HUES6 (cell line): Measurements from ENCODE around the gene ZCWPW1.
"Not testable (repeated sequence)": the region's sequence is repeated elsewhere in the genome, so short reads cannot be mapped to it uniquely, and the experiment has no call there.

Source experiments
- H3K27ac ChIP-seq: 2 replicates; pipeline ENCODE4 v1.7.0; 2013; ENCODE audit warnings: low read depth, mild to moderate bottlenecking, low read length, inconsistent platforms
- H3K27me3 ChIP-seq: 2 replicates; pipeline ENCODE4 v1.6.1; 2013; ENCODE audit warnings: low read length; ENCODE audit not compliant: control insufficient read depth, insufficient read depth
- H3K36me3 ChIP-seq: 2 replicates; pipeline ENCODE4 v1.6.1; 2013; ENCODE audit warnings: low read length; ENCODE audit not compliant: control insufficient read depth, insufficient read depth
- H3K4me1 ChIP-seq: 2 replicates; pipeline ENCODE4 v1.6.1; 2013; ENCODE audit warnings: low read length; ENCODE audit not compliant: control insufficient read depth, insufficient read depth
- H3K4me3 ChIP-seq: 2 replicates; pipeline ENCODE4 v1.5.1; 2013; ENCODE audit warnings: low read depth, low read length
- H3K9ac ChIP-seq: one replicate; pipeline ENCODE4 v1.6.1; 2013; ENCODE audit warnings: mild to moderate bottlenecking, low read length
- H3K9me3 ChIP-seq: 2 replicates; pipeline ENCODE4 v1.6.1; 2013; ENCODE audit warnings: low read depth, low read length; ENCODE audit not compliant: control insufficient read depth, insufficient read depth

ZCWPW1 gene

DNA sequence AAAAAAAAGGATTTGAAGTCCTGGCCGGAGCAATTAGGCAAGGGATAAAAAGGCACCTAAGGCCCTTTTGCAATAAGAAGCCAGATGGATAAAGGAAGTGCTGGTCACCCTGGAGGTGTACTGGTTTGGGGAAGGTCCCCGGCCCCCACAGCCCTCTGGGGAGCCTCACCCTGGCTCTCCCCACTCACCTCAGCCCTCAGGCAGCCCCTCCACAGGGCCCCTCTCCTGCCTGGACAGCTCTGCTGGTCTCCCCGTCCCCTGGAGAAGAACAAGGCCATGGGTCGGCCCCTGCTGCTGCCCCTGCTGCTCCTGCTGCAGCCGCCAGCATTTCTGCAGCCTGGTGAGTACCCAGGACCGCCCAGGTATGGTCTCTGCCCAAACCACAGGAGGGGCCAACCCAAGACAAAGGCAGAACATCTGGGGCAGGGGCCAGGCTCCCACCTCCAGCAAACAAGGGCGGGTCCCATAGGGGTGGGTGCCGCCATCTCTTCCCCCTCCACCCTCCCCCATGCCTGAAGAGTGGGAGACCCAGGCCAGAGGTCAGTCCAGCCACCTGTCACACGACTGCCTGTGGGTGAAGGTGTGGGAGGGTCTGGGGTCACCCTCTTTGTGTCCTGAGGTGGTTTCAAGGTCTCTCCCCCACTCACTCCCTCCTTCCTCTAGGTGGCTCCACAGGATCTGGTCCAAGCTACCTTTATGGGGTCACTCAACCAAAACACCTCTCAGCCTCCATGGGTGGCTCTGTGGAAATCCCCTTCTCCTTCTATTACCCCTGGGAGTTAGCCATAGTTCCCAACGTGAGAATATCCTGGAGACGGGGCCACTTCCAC lies 70.3 kb downstream of the ZCWPW1 start, which contains the start of gene PILRB:
PILRB (plus strand) TSS at position 91 of the 830 bp plus-strand sequence; CDS start at position 277, 186 bp downstream.
- H3K27ac ChIP-seq: no peak within 1 kb of the TSS
- H3K27me3 ChIP-seq: no peaks in the 10 kb centered on the region

GRCh38 chr7:100357131-100357561 lies 71.4 kb downstream of the ZCWPW1 start:
- Histone ChIP-seq H3K27ac (no peak overlapping the region), H3K9me3 (no peaks in the 10 kb centered on the region), H3K4me3 (no peak overlapping the region), H3K36me3 (peaks cover 97% of the 10 kb centered on the region), H3K4me1 (no peaks in the 10 kb centered on the region), H3K27me3 (no peaks in the 10 kb centered on the region), H3K9ac (no peak overlapping the region)

More for the DNA sequence above, 70.3 kb downstream of the ZCWPW1 start, which contains the start of gene PILRB:
- Histone ChIP-seq H3K4me1 (no peaks in the 10 kb centered on the region), H3K9ac (no peak within 1 kb of the TSS), H3K4me3 (no peak within 1 kb of the TSS), H3K9me3 (no peaks in the 10 kb centered on the region), H3K36me3 (peaks cover 98% of the 10 kb centered on the region)

DNA sequence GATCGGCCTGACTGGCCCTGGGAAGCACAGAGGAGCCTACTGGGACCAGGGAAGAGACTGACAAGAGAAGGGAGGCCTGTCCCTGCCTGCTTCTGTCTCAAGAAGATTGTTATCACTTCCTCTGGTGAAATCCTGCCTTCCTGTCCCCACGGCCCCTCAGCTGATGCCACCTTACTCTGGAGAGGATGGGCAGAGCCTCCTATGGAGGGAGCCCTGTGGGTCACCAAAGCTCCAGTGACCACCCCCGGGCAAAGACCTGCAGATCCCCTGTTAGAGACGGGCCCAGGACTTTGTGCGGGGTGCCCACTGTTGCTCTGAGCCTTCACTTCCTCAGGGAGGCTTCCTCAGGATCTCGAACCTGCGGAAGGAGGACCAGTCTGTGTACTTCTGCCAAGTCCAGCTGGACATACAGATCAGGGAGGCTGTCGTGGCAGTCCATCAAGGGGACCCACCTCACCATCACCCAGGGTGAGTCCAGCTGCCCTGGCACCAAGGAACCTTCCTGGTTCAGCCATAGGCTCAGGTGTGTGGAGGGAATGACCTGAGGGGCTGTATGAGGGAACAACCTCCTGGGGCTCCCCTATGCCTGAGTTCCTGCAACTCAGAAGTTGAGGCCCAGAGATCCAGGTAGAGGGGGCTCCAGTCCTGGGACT lies 72.0 kb downstream of the ZCWPW1 start:
- Histone ChIP-seq H3K27ac (no peak overlapping the region), H3K4me3 (no peak overlapping the region), H3K4me1 (no peaks in the 10 kb centered on the region), H3K9me3 (no peaks in the 10 kb centered on the region), H3K36me3 (peaks cover 97% of the 10 kb centered on the region), H3K27me3 (no peaks in the 10 kb centered on the region), H3K9ac (no peak overlapping the region)

DNA sequence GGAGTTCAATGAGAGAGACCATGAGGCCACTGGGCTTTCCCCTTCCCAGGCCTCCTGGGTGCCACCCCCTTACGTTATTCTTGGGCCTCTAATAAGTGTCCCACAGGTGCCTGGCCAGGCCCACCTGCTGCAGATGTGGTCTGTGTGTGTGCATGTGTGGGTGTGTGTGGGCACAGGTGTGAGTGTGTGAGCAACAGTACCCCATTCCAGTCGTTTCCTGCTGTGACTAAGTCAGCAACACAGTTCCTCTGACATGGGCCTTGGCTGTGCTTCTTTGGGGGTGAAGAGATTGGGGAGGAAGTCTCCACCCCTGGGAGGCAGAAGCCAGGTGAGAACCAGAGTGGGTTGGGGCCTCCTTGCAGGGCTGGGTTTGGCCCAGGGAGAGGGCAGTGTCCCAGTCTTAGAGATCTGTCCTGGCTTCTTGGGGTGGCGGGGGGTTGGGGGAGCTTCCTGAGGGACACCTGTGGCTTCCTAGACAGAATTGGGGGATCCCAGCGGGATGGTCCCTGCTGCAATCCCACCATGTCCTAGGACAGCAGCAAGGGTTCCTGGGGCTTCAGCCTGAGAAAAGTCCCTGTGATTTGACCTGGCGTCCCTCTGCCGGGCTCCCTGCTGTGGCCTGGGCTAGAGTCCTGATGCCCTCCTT lies 74.7 kb downstream of the ZCWPW1 start:
- Histone ChIP-seq H3K27me3 (no peaks in the 10 kb centered on the region), H3K27ac (no peak overlapping the region), H3K36me3 (peaks cover 96% of the 10 kb centered on the region), H3K9me3 (no peaks in the 10 kb centered on the region), H3K4me1 (no peaks in the 10 kb centered on the region), H3K9ac (no peak overlapping the region), H3K4me3 (no peak overlapping the region)

DNA sequence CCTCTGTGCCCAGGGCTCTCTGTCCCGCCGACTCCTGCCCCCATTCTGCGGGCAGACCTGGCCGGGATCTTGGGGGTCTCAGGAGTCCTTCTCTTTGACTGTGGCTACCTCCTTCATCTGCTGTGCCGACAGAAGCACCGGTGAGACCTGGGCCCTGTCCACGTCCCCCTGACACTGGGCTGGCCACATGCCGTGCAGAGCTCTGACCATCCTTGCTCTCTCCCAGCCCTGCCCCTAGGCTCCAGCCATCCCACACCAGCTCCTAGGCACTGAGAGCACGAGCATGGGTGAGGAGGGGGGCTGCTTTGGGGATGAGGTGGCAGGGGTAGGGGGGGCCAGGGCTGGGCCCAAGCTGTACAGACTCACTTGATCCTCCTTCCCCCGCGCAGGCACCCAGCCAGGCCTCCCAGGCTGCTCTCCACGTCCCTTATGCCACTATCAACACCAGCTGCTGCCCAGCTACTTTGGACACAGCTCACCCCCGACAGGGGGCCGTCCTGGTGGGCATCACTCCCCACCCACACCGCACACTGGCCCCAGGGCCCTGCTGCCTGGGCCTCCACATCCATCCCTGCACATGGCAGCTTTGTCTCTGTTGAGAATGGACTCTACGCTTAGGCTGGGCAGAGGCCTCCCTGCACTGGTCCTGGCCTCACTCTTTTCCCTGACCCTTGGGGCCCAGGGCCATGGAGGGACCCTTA lies 75.4 kb downstream of the ZCWPW1 start:
- Histone ChIP-seq H3K4me1 (no peaks in the 10 kb centered on the region), H3K27me3 (no peaks in the 10 kb centered on the region), H3K27ac (no peak overlapping the region), H3K36me3 (peaks cover 93% of the 10 kb centered on the region), H3K9me3 (no peaks in the 10 kb centered on the region), H3K9ac (no peak overlapping the region), H3K4me3 (no peak overlapping the region)

DNA sequence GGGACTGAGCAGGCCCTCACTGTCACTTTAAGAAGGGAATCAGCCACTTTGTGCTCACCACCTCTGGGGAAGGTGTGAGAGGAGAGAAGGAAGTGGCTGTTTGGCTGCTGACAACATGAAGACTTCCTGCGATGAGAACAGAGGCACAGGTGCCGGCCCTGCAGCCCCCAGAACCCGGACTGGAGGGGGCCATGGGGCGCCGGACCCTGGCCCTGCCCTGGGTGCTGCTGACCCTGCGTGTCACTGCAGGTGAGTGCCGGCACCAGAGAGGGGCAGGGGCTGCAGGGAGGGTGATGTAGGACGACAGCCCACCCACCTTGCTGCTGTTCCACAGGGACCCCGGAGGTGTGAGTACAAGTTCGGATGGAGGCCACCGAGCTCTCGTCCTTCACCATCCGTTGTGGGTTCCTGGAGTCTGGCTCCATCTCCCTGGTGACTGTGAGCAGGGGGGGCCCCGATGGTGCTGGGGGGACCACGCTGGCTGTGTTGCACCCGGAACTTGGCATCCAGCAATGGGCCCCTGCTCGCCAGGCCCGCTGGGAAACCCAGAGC lies 76.2 kb downstream of the ZCWPW1 start:
- H3K36me3 ChIP-seq: peaks cover 93% of the 10 kb centered on the region
- not testable (repeated sequence) for H3K27me3 ChIP-seq, H3K4me1 ChIP-seq, H3K4me3 ChIP-seq, H3K9me3 ChIP-seq, H3K9ac ChIP-seq, H3K27ac ChIP-seq

- no peak overlapping the region for H3K27ac ChIP-seq
- no peaks in the 10 kb centered on the region for H3K9me3 ChIP-seq
- H3K4me3 ChIP-seq: no peak overlapping the region
- no peak overlapping the region for H3K9ac ChIP-seq
- H3K36me3 ChIP-seq: peaks cover 93% of the 10 kb centered on the region
- H3K4me1 ChIP-seq: no peaks in the 10 kb centered on the region
- no peaks in the 10 kb centered on the region for H3K27me3 ChIP-seq
These were observed 76.8 kb downstream of the ZCWPW1 start for GRCh38 chr7:100351657-100352058.
